Aorta (tissue), 4 donors: Measurements from ENCODE around the gene TRIM68. TPM values are rescaled to one million over a fixed set of nuclear protein-coding genes. Genes with fewer than 3 reads are reported as not detected.

Experiments
- polyA plus RNA-seq, 2 donors: library from polyadenylated mRNA; stranded (reverse); fragments of 200-250 nt; gene quantifications; one replicate each; pipeline ENCODE4 v1.2.3, GENCODE V29; 2013
- total RNA-seq, 2 donors: library from RNA; stranded (reverse); fragmentation: NEBNext Ultra II Directional; extraction: Animal tissue kit (Norgen Biotek cat#: 25700); gene quantifications; one replicate each; pipeline ENCODE4 v1.2.1, GENCODE V29; 2021
- donor health status: healthy with polysubstance abuse.
- donor health status: Bipolar disorder and iron deficiency.
- donor health status: DM: no; HTN: no; CAD: no.
- donor health status: DM: yes; HTN: yes; CAD: no.

Gene TRIM68
- total and polyA plus RNA-seq, 4 donors = 3.9 to 14.5 (median 5.9) TPM

Other genes with a start within 250 kb of the TRIM68 start
- gene OR52B4, start 239.8 kb downstream of the TRIM68 start, total RNA-seq = not detected
- gene OR52B4, start 239.8 kb downstream of the TRIM68 start, polyA plus RNA-seq = not detected
- 10 to 100 TPM; 15.8 to 20.7 TPM for gene TRIM21, start 214.5 kb downstream of the TRIM68 start, total RNA-seq
- gene TRIM21, start 214.5 kb downstream of the TRIM68 start, polyA plus RNA-seq = 10 to 100 TPM; 13.4 to 16.0 TPM
- gene OR52K2, start 158.9 kb downstream of the TRIM68 start, total RNA-seq = not detected
- gene OR52K2, start 158.9 kb downstream of the TRIM68 start, polyA plus RNA-seq = not detected
- gene OR52K1, start 125.6 kb downstream of the TRIM68 start, total RNA-seq = under 1 TPM in 1 of 2 donors, not detected in 1; 0.12 TPM
- gene OR52K1, start 125.6 kb downstream of the TRIM68 start, polyA plus RNA-seq = not detected
- gene OR52M1, start 63.0 kb downstream of the TRIM68 start, total RNA-seq = not detected
- gene OR52M1, start 63.0 kb downstream of the TRIM68 start, polyA plus RNA-seq = not detected
- not detected for gene OR52I2, start 26.5 kb downstream of the TRIM68 start, total RNA-seq
- not detected for gene OR52I2, start 26.5 kb downstream of the TRIM68 start, polyA plus RNA-seq
- not detected for gene OR52I1, start 14.2 kb downstream of the TRIM68 start, total RNA-seq
- not detected for gene OR52I1, start 14.2 kb downstream of the TRIM68 start, polyA plus RNA-seq
- gene OR51D1, start 29.2 kb upstream of the TRIM68 start, total RNA-seq = not detected
- not detected for gene OR51D1, start 29.2 kb upstream of the TRIM68 start, polyA plus RNA-seq
- under 1 TPM; 0.54 to 0.78 TPM for gene OR51E1, start 35.8 kb upstream of the TRIM68 start, total RNA-seq
- not detected for gene OR51E1, start 35.8 kb upstream of the TRIM68 start, polyA plus RNA-seq
- gene OR51E2, start 89.6 kb upstream of the TRIM68 start, total RNA-seq = 1 to 10 TPM in 1 of 2 donors, under 1 TPM in 1; 0.51 to 1.2 TPM
- gene OR51E2, start 89.6 kb upstream of the TRIM68 start, polyA plus RNA-seq = not detected
- not detected for gene MMP26, start 96.6 kb upstream of the TRIM68 start, total RNA-seq
- not detected for gene MMP26, start 96.6 kb upstream of the TRIM68 start, polyA plus RNA-seq
- gene OR51F1, start 161.7 kb upstream of the TRIM68 start, total RNA-seq = not detected
- gene OR51F1, start 161.7 kb upstream of the TRIM68 start, polyA plus RNA-seq = not detected
- not detected for gene OR52R1, start 196.1 kb upstream of the TRIM68 start, total RNA-seq
- gene OR52R1, start 196.1 kb upstream of the TRIM68 start, polyA plus RNA-seq = not detected
- not detected for gene OR51F2, start 213.1 kb upstream of the TRIM68 start, total RNA-seq
- gene OR51F2, start 213.1 kb upstream of the TRIM68 start, polyA plus RNA-seq = under 1 TPM in 1 of 2 donors, not detected in 1; 0.50 TPM
- gene OR51S1, start 241.0 kb upstream of the TRIM68 start, total RNA-seq = not detected
- gene OR51S1, start 241.0 kb upstream of the TRIM68 start, polyA plus RNA-seq = not detected